Nephron progenitor cell (in vitro differentiated cells): ENCODE data around the gene RBM39.

Experiments used
- DNase-seq: peaks from one replicate; pipeline ENCODE4 v3.0.0; 2021
- H3K27ac Mint-ChIP-seq: 2 replicates; pipeline ENCODE4 v1.8.0; 2021; ENCODE audit warnings: mild to moderate bottlenecking, moderate library complexity, mixed read lengths
- H3K27me3 Mint-ChIP-seq: 2 replicates; pipeline ENCODE4 v1.8.0; 2021; ENCODE audit warnings: mild to moderate bottlenecking, low read depth, mixed read lengths; ENCODE audit not compliant: poor library complexity
- H3K36me3 Mint-ChIP-seq: 2 replicates; pipeline ENCODE4 v1.8.0; 2021; ENCODE audit warnings: low read depth, mixed read lengths
- H3K4me1 Mint-ChIP-seq: 2 replicates; pipeline ENCODE4 v1.8.0; 2021; ENCODE audit warnings: mixed read lengths
- H3K4me3 Mint-ChIP-seq: 2 replicates; pipeline ENCODE4 v1.8.0; 2021; ENCODE audit warnings: mild to moderate bottlenecking, moderate library complexity, mixed read lengths
- H3K9me3 Mint-ChIP-seq: 2 replicates; pipeline ENCODE4 v1.8.0; 2021; ENCODE audit warnings: mild to moderate bottlenecking, moderate library complexity, mixed read lengths
- CTCF ChIP-seq: fragments of 200-600 bp; sonication (generic); IDR thresholded peaks from 2 replicates; pipeline ENCODE4 v1.5.0; 2021; ENCODE audit warnings: antibody characterized with exemption

Gene RBM39

DNA sequence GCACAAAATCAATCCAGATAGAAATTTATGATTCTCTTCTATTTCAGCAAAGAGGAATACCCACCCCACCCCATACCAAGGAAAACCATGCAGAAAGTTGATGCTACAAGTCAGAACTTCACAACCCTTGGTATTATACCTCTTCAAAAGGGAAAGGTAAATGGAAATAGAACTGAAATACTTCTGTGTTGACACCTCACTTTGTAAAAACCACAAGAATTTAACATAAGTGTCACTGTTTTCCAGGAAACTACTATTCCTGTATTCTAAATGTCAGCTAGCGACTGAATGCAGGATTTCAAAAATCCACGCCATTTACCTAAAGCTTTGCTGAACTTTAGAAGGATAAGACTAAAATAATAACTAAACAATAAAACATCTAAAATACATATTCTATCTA is 81.0 kb downstream of the RBM39 start:
- no peak for DNase-seq
- Mint-ChIP-seq H3K4me3 (peak overlapping the region; percentile 88), H3K9me3 (peaks cover 16% of the 10 kb centered on the region), H3K27me3 (peaks cover 3% of the 10 kb centered on the region), H3K36me3 (peaks cover 41% of the 10 kb centered on the region), H3K27ac (no peak overlapping the region), H3K4me1 (peaks cover 53% of the 10 kb centered on the region)
- no peak for TF ChIP-seq CTCF

- peaks cover 3% of the 10 kb centered on the region for H3K27me3 Mint-ChIP-seq
- H3K27ac Mint-ChIP-seq: no peak overlapping the region
- TF ChIP-seq CTCF: no peak
- peaks cover 16% of the 10 kb centered on the region for H3K9me3 Mint-ChIP-seq
- no peak for DNase-seq
- peaks cover 41% of the 10 kb centered on the region for H3K36me3 Mint-ChIP-seq
- H3K4me3 Mint-ChIP-seq: no peak overlapping the region
- peaks cover 53% of the 10 kb centered on the region for H3K4me1 Mint-ChIP-seq
Observed at GRCh38 chr20:35660122-35660937, 81.7 kb downstream of the RBM39 start.

- H3K27ac Mint-ChIP-seq: no peak overlapping the region
- H3K36me3 Mint-ChIP-seq: peaks cover 37% of the 10 kb centered on the region
- H3K4me3 Mint-ChIP-seq: no peak overlapping the region
- H3K27me3 Mint-ChIP-seq: no peaks in the 10 kb centered on the region
- peaks cover 30% of the 10 kb centered on the region for H3K4me1 Mint-ChIP-seq
- TF ChIP-seq CTCF: no peak
- peaks cover 16% of the 10 kb centered on the region for H3K9me3 Mint-ChIP-seq
- no peak for DNase-seq
Observed at GRCh38 chr20:35657271-35657670, 84.8 kb downstream of the RBM39 start.

- Mint-ChIP-seq H3K27me3 (no peaks in the 10 kb centered on the region), H3K9me3 (peaks cover 7% of the 10 kb centered on the region), H3K36me3 (peaks cover 45% of the 10 kb centered on the region), H3K4me3 (no peak overlapping the region), H3K27ac (no peak overlapping the region), H3K4me1 (peaks cover 11% of the 10 kb centered on the region)
- DNase-seq: no peak
- no peak for TF ChIP-seq CTCF
Observed at GRCh38 chr20:35654415-35654814, 87.6 kb downstream of the RBM39 start.

- H3K27ac Mint-ChIP-seq: no peak overlapping the region
- peaks cover 2% of the 10 kb centered on the region for H3K9me3 Mint-ChIP-seq
- no peaks in the 10 kb centered on the region for H3K27me3 Mint-ChIP-seq
- peaks cover 45% of the 10 kb centered on the region for H3K36me3 Mint-ChIP-seq
- DNase-seq: no peak
- H3K4me1 Mint-ChIP-seq: peaks cover 7% of the 10 kb centered on the region
- no peak overlapping the region for H3K4me3 Mint-ChIP-seq
- TF ChIP-seq CTCF: no peak
Observed at GRCh38 chr20:35653893-35654292, 88.2 kb downstream of the RBM39 start.
